H1 (cell line): ENCODE results near the gene ASB14. TPM values are rescaled to one million over a fixed set of nuclear protein-coding genes. Genes with fewer than 3 reads are reported as not detected.

Experiments
- BACH1 ChIP-seq: IDR thresholded peaks from 2 replicates; pipeline ENCODE4 v1.6.1; 2012; ENCODE audit warnings: low read length, improper control_type of control experiment
- BRCA1 ChIP-seq: IDR thresholded peaks from 2 replicates; pipeline ENCODE4 v1.6.1; 2012; ENCODE audit warnings: low read depth, low read length, improper control_type of control experiment
- CBX5 ChIP-seq: fragments of 300-800, 300-1000 bp; sonication (generic); IDR thresholded peaks from 2 replicates; pipeline ENCODE4 v1.7.1; 2016; ENCODE audit warnings: antibody characterized with exemption, low read length, low read depth
- CBX8 ChIP-seq: fragments of 300-800, 300-1000 bp; sonication (generic); IDR thresholded peaks from 2 replicates; pipeline ENCODE4 v1.7.1; 2016; ENCODE audit warnings: low read depth, low read length, borderline replicate concordance
- CHD1 ChIP-seq: IDR thresholded peaks from 2 replicates; pipeline ENCODE4 v1.6.1; 2012; ENCODE audit warnings: low read depth, low read length, improper control_type of control experiment
- HDAC6 ChIP-seq: IDR thresholded peaks from one replicate; pipeline ENCODE4 v1.7.1; 2012; ENCODE audit warnings: low read depth, mild to moderate bottlenecking, inconsistent platforms, low read length, moderate library complexity
- NRF1 ChIP-seq: IDR thresholded peaks from 2 replicates; pipeline ENCODE4 v1.6.1; 2011; ENCODE audit warnings: mild to moderate bottlenecking, low read depth, low read length, improper control_type of control experiment
- RAD21 ChIP-seq, 2 experiments: IDR thresholded peaks in 1 of 2; conservative IDR thresholded peaks in 1 of 2; 2 replicates each; pipeline ENCODE4 v1.6.1; 2011; ENCODE audit warnings: low read depth in 2 of 2, low read length in 2 of 2, improper control_type of control experiment in 1 of 2, inconsistent platforms in 1 of 2, mild to moderate bottlenecking in 1 of 2, moderate library complexity in 1 of 2
- TAF1 ChIP-seq: IDR thresholded peaks from 2 replicates; pipeline ENCODE4 v1.6.1; 2011; ENCODE audit warnings: mild to moderate bottlenecking, low read depth, low read length
- TBP ChIP-seq: IDR thresholded peaks from 2 replicates; pipeline ENCODE4 v1.6.1; 2011; ENCODE audit warnings: low read depth, low read length, improper control_type of control experiment
- polyA plus RNA-seq, 7 experiments: library from polyadenylated mRNA; depleted of rRNA in 3 of 7; stranded (reverse) in 5 of 7; unstranded in 2 of 7; fragments of >200 nt in 5 of 7; fragments of 200-250 nt in 2 of 7; gene quantifications; 1 replicate in 5 of 7; 2 replicates in 1 of 7; 4 replicates in 1 of 7; pipeline versions ENCODE4 v1.2.1 to v1.2.3, GENCODE V29; 2011 to 2013; ENCODE audit warnings: missing spikeins in 2 of 7, mixed read lengths in 2 of 7
- total RNA-seq: library from RNA; stranded (reverse); fragmentation: NEBNext Ultra II Directional; extraction: Animal tissue kit (Norgen Biotek cat#: 25700); gene quantifications from 2 replicates; pipeline ENCODE4 v1.2.1, GENCODE V29; 2021
- TF ChIP-seq, protein P1 (sequence below), 3 experiments: IDR thresholded peaks; 1 replicate in 2 of 3; 2 replicates in 1 of 3; pipeline versions ENCODE4 v1.5.1 to v1.6.1; 2011; ENCODE audit warnings: low read length in 3 of 3, mild to moderate bottlenecking in 3 of 3, inconsistent platforms in 2 of 3, low read depth in 1 of 3, moderate library complexity in 1 of 3; ENCODE audit not compliant: insufficient read depth in 1 of 3; ENCODE audit errors: control extremely low read depth in 1 of 3
- TF ChIP-seq, protein P2 (sequence below): IDR thresholded peaks from 2 replicates; pipeline ENCODE4 v1.6.1; 2011; ENCODE audit warnings: low read depth, mild to moderate bottlenecking, low read length; ENCODE audit not compliant: insufficient read depth

Gene ASB14
- total and polyA plus RNA-seq, 2 of the 8 experiments (the other 6 are each of a cell fraction or from before 2014, with no cell fraction given) = not detected

DNA sequence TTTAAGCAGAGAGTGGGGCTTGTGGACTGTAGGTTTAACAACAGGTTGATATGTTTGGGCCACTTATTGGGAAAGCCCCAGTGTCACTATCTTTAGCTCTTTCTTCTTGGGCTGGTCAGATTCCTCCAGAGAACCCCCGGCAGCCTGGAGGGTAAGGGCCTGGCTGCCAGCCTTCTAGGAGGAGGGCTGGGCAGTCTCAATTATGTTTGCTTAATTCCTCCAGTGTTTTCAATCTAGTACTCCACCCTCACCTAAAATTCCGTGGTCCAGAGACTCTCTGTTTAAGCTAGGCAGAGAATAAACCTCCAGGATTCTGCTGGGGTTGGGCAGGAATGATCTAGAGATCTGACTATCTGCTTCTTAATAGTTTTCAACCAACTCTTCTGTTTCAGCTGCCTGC, 5.3 kb downstream of the ASB14 start (continued):
- TF ChIP-seq, protein P1, sequence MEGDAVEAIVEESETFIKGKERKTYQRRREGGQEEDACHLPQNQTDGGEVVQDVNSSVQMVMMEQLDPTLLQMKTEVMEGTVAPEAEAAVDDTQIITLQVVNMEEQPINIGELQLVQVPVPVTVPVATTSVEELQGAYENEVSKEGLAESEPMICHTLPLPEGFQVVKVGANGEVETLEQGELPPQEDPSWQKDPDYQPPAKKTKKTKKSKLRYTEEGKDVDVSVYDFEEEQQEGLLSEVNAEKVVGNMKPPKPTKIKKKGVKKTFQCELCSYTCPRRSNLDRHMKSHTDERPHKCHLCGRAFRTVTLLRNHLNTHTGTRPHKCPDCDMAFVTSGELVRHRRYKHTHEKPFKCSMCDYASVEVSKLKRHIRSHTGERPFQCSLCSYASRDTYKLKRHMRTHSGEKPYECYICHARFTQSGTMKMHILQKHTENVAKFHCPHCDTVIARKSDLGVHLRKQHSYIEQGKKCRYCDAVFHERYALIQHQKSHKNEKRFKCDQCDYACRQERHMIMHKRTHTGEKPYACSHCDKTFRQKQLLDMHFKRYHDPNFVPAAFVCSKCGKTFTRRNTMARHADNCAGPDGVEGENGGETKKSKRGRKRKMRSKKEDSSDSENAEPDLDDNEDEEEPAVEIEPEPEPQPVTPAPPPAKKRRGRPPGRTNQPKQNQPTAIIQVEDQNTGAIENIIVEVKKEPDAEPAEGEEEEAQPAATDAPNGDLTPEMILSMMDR (IDR thresholded peaks at IDR 0.05; ENCODE audit: control extremely low read depth in 1 of 3, insufficient read depth in 1 of 3, low read depth in 1 of 3, low read length in 3 of 3) = no peak
- TF ChIP-seq TBP (no peak), BACH1 (no peak), BRCA1 (no peak), RAD21 (IDR thresholded peaks at IDR 0.05 in 1 of 2, conservative IDR thresholded peaks at IDR 0.05 in 1 of 2; ENCODE audit: low read depth in 2 of 2, low read length in 2 of 2) (no peak), CHD1 (no peak), TAF1 (no peak), CBX8 (no peak), CBX5 (no peak), HDAC6 (no peak), NRF1 (no peak)
- TF ChIP-seq, protein P2, sequence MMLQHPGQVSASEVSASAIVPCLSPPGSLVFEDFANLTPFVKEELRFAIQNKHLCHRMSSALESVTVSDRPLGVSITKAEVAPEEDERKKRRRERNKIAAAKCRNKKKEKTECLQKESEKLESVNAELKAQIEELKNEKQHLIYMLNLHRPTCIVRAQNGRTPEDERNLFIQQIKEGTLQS = no peak
